AG10803 (cell line): ENCODE measurements around the gene UNC5B.

ENCODE experiments used
- DNase-seq: peaks from one replicate; pipeline ENCODE4 v3.0.0; 2010; ENCODE audit warnings: low read depth
- H3K4me3 ChIP-seq: 2 replicates; pipeline ENCODE4 v1.5.1; 2011; ENCODE audit warnings: mild to moderate bottlenecking, low read length, control low read depth
- CTCF ChIP-seq: conservative IDR thresholded peaks from 2 replicates; pipeline ENCODE4 v1.5.1; 2011; ENCODE audit warnings: mild to moderate bottlenecking, low read length, control low read depth, inconsistent platforms

The UNC5B gene

GRCh38 chr10:71212318-71213126 is at the start of gene UNC5B:
Gene UNC5B, plus strand, starts transcription at chr10:71212570. Its CDS starts 416 bp downstream, at chr10:71212986.
- peak; percentile 23 for TF ChIP-seq CTCF
- DNase-seq = peak; percentile 88
- H3K4me3 ChIP-seq = peak within 1 kb of the TSS; percentile 74

- no peak for TF ChIP-seq CTCF
- H3K4me3 ChIP-seq = no peak overlapping the region
- DNase-seq = no peak
Measured at GRCh38 chr10:71173466-71173865, 38.9 kb upstream of the UNC5B start.

- DNase-seq = no peak
- TF ChIP-seq CTCF = no peak
- H3K4me3 ChIP-seq = no peak overlapping the region
Measured at GRCh38 chr10:71176661-71177060, 35.7 kb upstream of the UNC5B start.

- TF ChIP-seq CTCF = no peak
- H3K4me3 ChIP-seq = no peak overlapping the region
- no peak for DNase-seq
Measured at GRCh38 chr10:71177651-71178199, 34.6 kb upstream of the UNC5B start.

- no peak for DNase-seq
- H3K4me3 ChIP-seq = no peak overlapping the region
- no peak for TF ChIP-seq CTCF
Measured at GRCh38 chr10:71178880-71179279, 33.5 kb upstream of the UNC5B start.

- no peak for DNase-seq
- TF ChIP-seq CTCF = no peak
- no peak overlapping the region for H3K4me3 ChIP-seq
Measured at GRCh38 chr10:71179382-71179781, 33.0 kb upstream of the UNC5B start.

GRCh38 chr10:71184421-71184820 is 27.9 kb upstream of the UNC5B start:
- no peak overlapping the region for H3K4me3 ChIP-seq
- TF ChIP-seq CTCF = no peak
- DNase-seq = no peak
